Skeletal muscle satellite cell (primary cell): Measurements from ENCODE around the gene OSER1. TPM values are rescaled to one million over a fixed set of nuclear protein-coding genes. Genes with fewer than 3 reads are reported as not detected.
A peak's percentile ranks its signal among the peaks of the same experiment; 100 is the strongest.

Source experiments
- H3K27me3 ChIP-seq: 2 replicates; pipeline ENCODE4 v1.7.0; 2013; ENCODE audit warnings: low read length; ENCODE audit not compliant: control insufficient read depth, insufficient read depth
- H3K36me3 ChIP-seq: 2 replicates; pipeline ENCODE4 v1.7.0; 2013; ENCODE audit warnings: mild to moderate bottlenecking, control low read depth, low read length; ENCODE audit not compliant: insufficient read depth
- H3K4me1 ChIP-seq: 2 replicates; pipeline ENCODE4 v1.7.0; 2013; ENCODE audit warnings: low read length; ENCODE audit not compliant: control insufficient read depth, insufficient read depth
- H3K4me2 ChIP-seq: 2 replicates; pipeline ENCODE4 v1.7.0; 2013; ENCODE audit warnings: mild to moderate bottlenecking, low read length
- H3K4me3 ChIP-seq: 2 replicates; pipeline ENCODE4 v1.7.0; 2013; ENCODE audit warnings: low read length
- H3K9ac ChIP-seq: 2 replicates; pipeline ENCODE4 v1.7.0; 2013; ENCODE audit warnings: mild to moderate bottlenecking, low read depth, low read length, moderate library complexity
- H3K9me3 ChIP-seq: replicated peaks from 2 replicates; pipeline ENCODE4 v1.7.0; 2013; ENCODE audit warnings: mild to moderate bottlenecking, control low read depth, low read length
- total RNA-seq: library from RNA; depleted of rRNA; stranded (reverse); fragments of >200 nt; gene quantifications from 2 replicates; pipeline ENCODE4 v1.2.3, GENCODE V29; 2012; rRNA removed

OSER1 gene
- total RNA-seq = 34.7 and 35.2 TPM in 2 replicates

DNA sequence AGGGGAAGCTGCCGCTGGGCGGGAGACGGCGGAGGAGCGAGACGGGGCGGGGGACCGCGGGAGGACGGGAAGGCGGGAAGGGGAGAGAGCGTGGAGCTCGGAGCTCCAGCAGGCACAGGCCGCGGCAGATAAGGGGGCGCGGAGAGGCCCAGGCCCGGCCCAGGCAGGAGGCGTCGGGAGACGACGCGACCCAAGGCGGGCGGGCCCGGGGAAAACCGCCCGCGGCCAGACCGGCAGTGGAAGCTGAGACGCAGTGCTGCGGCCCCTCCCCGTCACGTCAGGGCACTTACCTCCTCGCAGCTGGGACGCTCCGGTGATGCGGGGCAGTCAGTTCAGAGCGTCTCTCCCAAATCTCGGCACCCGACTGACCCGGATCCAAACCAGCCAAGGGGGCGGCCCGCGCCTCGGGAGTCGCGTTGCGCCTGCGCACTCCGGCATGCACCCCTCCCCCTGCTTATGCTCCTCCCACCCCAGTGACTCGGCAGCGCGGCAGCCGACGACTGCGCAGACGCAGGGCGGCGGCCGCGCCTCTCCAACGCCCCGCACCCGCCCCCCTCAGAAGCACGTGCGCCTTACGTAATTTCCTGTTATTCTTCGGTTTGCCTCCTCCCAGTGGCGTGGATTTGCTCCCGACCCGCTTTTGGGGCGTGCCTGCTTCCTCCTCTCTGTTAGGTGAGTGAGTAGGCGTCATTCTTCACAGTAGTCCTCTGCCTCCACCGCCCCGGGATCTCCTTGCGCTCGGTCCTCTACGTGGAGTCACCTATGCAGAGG is at the start of gene OSER1:
OSER1 (minus strand) TSS at position 366 of the 771 bp plus-strand sequence. CDS start 3,814 bp downstream, outside the sequence.
- peak within 1 kb of the TSS; percentile 88 for H3K4me3 ChIP-seq
- peak within 1 kb of the TSS; percentile 95 for H3K9ac ChIP-seq
- H3K27me3 ChIP-seq = no peaks in the 10 kb centered on the region
- H3K4me1 ChIP-seq = peaks cover 32% of the 10 kb centered on the region
- no peaks in the 10 kb centered on the region for H3K9me3 ChIP-seq
- H3K36me3 ChIP-seq = peaks cover 7% of the 10 kb centered on the region
- peak within 1 kb of the TSS; percentile 90 for H3K4me2 ChIP-seq

DNA sequence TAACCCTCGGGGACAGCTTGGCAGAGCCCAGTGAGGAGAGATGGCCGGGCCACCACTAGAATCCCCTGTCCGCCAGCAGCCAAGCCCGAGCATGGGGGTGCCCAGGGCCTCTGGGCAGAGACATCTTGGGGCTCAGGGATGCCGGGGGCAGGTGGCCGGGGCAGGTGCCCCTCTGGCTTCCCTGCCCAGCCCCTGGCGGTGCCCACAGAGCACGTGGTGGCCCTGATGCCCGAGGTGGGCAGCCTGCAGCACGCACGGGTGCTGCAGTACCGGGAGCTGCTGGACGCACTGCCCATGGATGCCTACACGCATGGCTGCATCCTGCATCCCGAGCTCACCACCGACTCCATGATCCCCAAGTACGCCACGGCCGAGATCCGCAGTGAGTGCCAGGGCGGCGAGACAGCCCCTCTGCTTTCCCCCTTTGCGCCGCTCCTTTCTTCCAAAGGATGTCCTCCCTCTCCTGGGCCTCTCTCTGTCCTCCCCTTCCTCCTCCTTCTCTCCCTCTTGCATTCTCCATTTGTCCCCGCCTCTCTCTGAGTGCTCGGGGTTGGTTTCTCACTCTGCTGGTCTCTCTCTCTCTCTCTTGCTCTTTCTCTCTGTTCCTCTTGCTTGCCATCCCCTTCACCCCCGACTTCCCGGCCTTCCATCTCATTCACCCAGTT is 47.8 kb upstream of the OSER1 start:
- no peaks in the 10 kb centered on the region for H3K9me3 ChIP-seq
- H3K4me1 ChIP-seq = no peaks in the 10 kb centered on the region
- H3K4me2 ChIP-seq = no peak overlapping the region
- H3K36me3 ChIP-seq = no peaks in the 10 kb centered on the region
- peaks cover 4% of the 10 kb centered on the region for H3K27me3 ChIP-seq
- H3K9ac ChIP-seq = no peak overlapping the region
- no peak overlapping the region for H3K4me3 ChIP-seq

DNA sequence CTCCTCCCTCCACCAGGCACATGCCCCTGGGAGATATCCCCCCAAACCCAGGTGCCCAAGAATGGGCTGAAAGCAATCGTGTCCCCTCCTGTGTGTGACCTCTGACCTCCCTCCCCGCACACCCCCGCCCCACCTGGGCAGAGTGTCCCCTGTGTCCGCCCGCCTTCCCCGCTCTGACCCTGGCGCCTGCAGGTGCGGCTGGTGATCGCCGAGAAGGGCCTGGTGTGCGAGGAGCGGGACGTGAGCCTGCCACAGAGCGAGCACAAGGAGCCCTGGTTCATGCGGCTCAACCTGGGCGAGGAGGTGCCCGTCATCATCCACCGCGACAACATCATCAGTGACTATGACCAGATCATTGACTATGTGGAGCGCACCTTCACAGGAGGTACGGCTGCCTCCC is 46.4 kb upstream of the OSER1 start:
- Histone ChIP-seq H3K4me3 (no peak overlapping the region), H3K27me3 (peaks cover 3% of the 10 kb centered on the region), H3K36me3 (no peaks in the 10 kb centered on the region), H3K4me2 (no peak overlapping the region), H3K9me3 (no peaks in the 10 kb centered on the region), H3K9ac (no peak overlapping the region), H3K4me1 (no peaks in the 10 kb centered on the region)

DNA sequence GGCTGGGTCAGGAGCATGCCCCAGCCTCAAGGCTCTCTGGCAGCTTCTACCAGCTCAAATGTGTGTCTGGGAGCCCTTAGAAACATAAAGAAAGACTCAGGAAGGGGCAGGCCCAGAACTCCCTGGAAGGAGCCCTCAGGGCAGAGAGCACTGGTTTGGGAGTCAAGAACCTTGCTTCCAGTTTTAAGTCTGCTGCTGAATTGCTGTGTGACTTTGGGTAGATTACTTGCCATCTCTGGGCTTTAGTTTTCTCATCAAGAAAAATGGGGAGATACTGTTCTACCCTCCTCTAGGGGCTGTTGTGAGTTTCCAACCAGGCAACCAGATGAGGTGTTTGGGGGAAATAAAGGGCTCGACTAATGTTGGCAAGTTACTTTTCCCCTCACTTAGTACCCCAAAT is 45.4 kb upstream of the OSER1 start:
- Histone ChIP-seq H3K4me3 (no peak overlapping the region), H3K4me2 (no peak overlapping the region), H3K9ac (no peak overlapping the region), H3K36me3 (no peaks in the 10 kb centered on the region), H3K9me3 (no peaks in the 10 kb centered on the region), H3K4me1 (no peaks in the 10 kb centered on the region), H3K27me3 (no peaks in the 10 kb centered on the region)

DNA sequence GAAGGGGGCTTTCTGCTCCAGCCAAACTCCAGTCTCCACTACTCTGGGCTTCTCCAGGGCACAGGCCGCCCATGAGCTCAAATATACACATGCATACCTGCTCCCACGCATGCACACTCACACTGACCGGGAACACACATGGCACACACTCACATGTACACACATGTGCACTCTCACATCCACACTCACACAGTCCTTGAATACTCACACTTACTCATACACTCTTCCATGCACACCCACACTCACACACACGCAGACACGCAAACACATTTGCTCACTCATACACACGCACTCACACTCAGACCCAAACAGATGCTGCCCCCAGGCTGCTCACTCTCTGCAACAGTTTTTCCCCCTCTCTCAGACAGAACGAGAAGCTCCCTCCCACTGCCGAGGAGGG is 43.5 kb upstream of the OSER1 start:
- H3K9ac ChIP-seq = no peak overlapping the region
- H3K9me3 ChIP-seq = no peaks in the 10 kb centered on the region
- H3K27me3 ChIP-seq = no peaks in the 10 kb centered on the region
- no peaks in the 10 kb centered on the region for H3K4me1 ChIP-seq
- H3K36me3 ChIP-seq = no peaks in the 10 kb centered on the region
- no peak overlapping the region for H3K4me3 ChIP-seq
- no peak overlapping the region for H3K4me2 ChIP-seq

DNA sequence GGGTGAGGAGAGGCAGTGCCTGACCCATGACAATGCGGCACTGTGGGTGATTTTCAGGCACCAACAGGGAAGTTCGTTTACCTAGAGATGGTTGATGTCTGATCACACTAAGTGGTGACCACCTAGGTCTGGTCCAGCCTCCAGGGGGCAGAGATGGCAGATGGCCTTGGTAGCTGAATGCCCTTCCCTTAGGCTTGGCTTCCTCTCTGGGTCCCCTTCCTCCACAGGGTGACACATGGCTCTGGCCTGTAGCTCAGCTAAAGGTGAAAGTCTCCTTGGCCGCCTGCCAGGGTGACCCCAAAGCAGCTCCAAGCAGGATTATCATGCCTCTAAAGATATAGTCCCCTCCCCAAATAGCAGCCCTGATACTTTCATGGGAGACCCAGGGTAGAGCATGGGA is 43.0 kb upstream of the OSER1 start:
- no peaks in the 10 kb centered on the region for H3K9me3 ChIP-seq
- H3K9ac ChIP-seq = no peak overlapping the region
- no peaks in the 10 kb centered on the region for H3K4me1 ChIP-seq
- H3K4me2 ChIP-seq = no peak overlapping the region
- no peaks in the 10 kb centered on the region for H3K36me3 ChIP-seq
- H3K4me3 ChIP-seq = no peak overlapping the region
- no peaks in the 10 kb centered on the region for H3K27me3 ChIP-seq

DNA sequence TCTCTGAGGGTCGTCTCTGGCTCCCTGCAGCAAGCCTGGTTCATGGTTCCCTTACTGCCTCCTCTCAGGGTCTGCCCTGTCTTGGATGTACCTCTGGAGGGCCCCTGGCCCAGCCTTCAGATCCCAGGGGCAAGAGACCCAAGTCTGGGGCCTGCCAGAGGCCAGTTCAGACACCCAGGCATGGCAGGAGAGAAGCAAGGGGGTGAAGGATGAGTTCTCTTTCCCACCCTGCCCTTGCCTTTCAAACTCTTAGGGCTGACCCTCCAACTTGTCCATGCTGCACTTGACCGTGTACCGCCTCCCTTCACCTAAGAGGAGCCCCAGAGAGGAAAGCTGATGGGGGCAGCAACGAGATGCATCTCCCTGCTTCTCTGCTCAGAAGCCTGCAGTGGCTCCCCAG is 40.7 kb upstream of the OSER1 start:
- Histone ChIP-seq H3K4me3 (no peak overlapping the region), H3K9ac (no peak overlapping the region), H3K4me1 (no peaks in the 10 kb centered on the region), H3K27me3 (peaks cover 17% of the 10 kb centered on the region), H3K9me3 (no peaks in the 10 kb centered on the region), H3K4me2 (no peak overlapping the region), H3K36me3 (no peaks in the 10 kb centered on the region)

DNA sequence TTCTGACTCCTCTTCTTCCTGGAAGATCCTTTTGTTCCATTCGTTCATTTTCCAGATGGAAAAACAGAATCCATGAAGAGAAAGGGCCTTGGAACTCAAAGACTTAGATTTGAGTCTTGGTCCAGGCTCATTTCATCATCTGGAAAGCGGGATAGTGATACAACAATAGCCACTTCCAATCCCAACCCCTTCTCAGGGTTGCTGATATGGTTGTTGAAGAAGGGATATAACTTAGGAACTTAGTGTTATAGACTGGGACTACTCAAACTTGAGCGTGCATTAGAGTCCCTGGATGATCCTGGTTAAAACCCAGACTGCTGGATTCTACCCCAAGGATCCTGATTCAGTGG is 37.8 kb upstream of the OSER1 start:
- Histone ChIP-seq H3K27me3 (peaks cover 40% of the 10 kb centered on the region), H3K9ac (no peak overlapping the region), H3K4me2 (no peak overlapping the region), H3K36me3 (no peaks in the 10 kb centered on the region), H3K9me3 (no peaks in the 10 kb centered on the region), H3K4me3 (no peak overlapping the region), H3K4me1 (no peaks in the 10 kb centered on the region)

DNA sequence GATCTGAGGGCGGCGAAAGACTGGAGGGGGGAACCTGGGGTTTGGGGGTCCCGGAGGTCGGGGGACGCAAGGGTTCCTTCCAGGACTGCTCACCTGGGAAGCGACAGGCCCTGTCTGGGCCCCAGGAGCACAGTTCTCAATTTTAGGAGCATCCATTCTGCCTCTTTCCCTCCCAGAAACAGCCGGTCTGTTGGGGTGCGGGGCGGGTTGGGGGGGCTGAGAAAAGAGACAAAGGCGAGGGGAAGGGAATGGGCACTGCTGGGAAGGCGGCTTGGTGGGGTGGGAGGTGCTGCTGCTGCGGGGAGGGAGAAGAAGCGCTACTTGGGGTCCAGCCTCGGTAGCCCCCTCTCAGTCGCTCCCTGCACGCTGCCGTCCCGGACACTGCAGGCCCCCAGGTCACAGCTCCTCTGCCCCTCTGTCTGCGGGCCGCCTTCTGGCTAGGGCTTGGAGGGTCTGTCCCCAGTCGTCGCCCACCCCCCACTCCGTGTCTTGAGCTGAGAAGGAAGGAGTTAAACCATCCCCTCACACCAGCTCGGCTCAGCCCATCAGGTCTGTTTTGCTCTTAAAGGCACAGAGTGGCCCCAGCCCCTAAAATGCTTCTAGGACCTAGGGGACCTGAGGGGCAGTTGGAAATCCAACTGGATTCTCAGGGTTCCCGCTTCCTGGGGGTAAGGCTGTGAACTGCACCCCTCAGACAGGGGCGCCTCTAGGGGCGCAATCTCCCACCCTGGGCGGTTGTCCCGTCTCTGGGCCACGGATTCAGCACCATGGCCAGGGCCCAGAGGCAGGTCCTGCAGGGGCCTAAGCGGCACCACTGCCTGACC is 37.2 kb upstream of the OSER1 start:
- no peaks in the 10 kb centered on the region for H3K9me3 ChIP-seq
- H3K4me3 ChIP-seq = no peak overlapping the region
- H3K4me1 ChIP-seq = no peaks in the 10 kb centered on the region
- no peak overlapping the region for H3K9ac ChIP-seq
- H3K27me3 ChIP-seq = peaks cover 42% of the 10 kb centered on the region
- no peaks in the 10 kb centered on the region for H3K36me3 ChIP-seq
- no peak overlapping the region for H3K4me2 ChIP-seq

DNA sequence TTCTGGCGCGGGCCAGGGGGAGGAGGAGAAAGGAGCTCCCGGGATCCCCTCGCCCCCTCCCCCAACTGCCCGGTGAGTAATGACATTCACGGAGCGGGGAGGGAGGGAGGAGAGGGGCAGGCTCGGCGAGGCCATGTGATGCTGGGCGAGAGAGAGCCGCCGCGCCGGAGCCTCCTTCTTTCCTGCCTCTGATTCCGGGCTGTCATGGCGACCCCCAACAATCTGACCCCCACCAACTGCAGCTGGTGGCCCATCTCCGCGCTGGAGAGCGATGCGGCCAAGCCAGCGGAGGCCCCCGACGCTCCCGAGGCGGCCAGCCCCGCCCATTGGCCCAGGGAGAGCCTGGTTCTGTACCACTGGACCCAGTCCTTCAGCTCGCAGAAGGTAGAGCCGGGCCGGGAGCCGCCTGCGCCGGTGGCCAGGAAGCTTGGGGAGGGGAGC is 36.6 kb upstream of the OSER1 start, which contains the start of gene GDAP1L1:
GDAP1L1 (plus strand) TSS at position 178 of the 441 bp plus-strand sequence; CDS start at position 205, 27 bp downstream.
- H3K27me3 ChIP-seq = peaks cover 47% of the 10 kb centered on the region
- H3K4me2 ChIP-seq = no peak within 1 kb of the TSS
- no peak within 1 kb of the TSS for H3K4me3 ChIP-seq
- H3K9me3 ChIP-seq = no peaks in the 10 kb centered on the region
- no peak within 1 kb of the TSS for H3K9ac ChIP-seq
- no peaks in the 10 kb centered on the region for H3K4me1 ChIP-seq
- H3K36me3 ChIP-seq = no peaks in the 10 kb centered on the region

DNA sequence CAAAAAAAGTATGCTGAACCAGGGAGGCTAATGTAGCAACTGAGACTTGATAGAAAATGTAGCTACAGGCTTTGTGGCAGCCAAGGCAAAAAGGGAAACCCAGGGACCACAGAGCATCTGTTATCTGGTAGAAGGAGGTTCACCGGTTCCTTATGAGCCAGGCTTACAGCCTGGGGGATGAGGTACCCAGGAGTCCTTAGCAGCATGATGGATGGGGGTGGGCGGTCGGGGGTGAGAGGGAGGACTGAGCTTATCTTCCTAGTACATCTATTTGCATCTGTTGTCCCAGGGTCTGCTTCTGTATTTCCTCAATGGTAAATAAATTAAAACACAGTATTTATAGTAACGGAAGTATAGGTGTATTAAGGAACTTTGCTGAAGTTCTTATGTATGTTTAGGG is 35.4 kb upstream of the OSER1 start:
- H3K4me3 ChIP-seq = no peak overlapping the region
- no peak overlapping the region for H3K4me2 ChIP-seq
- H3K36me3 ChIP-seq = no peaks in the 10 kb centered on the region
- H3K4me1 ChIP-seq = no peaks in the 10 kb centered on the region
- H3K9me3 ChIP-seq = no peaks in the 10 kb centered on the region
- H3K27me3 ChIP-seq = peaks cover 55% of the 10 kb centered on the region
- H3K9ac ChIP-seq = no peak overlapping the region
